Measurements from ENCODE around the gene MTRF1L.

- no peak for TF ChIP-seq CTCF (IDR thresholded peaks at IDR 0.05)
- TF ChIP-seq POLR2AphosphoS5 (IDR thresholded peaks at IDR 0.05; ENCODE audit: insufficient read depth in 1 of 2, low read depth in 1 of 2): no peak
- no peak for TF ChIP-seq POLR2A (IDR thresholded peaks at IDR 0.05)
Measured at GRCh38 chr6:152976749-152977148, 25.8 kb downstream of the MTRF1L start.
